DMS 273 (cell line): ENCODE results near the gene STAT6.

Source experiments
- DNase-seq: peaks from one replicate; lab custom pipeline; 2025; ENCODE audit not compliant: unreplicated experiment; lab: John Stamatoyannopoulos, UW

Gene STAT6

GRCh38 chr12:57146961-57147944 is 36.1 kb upstream of the STAT6 start, which contains the start of gene LRP1-AS:
Gene LRP1-AS (minus strand): TSS chr12:57147619.
- no peak for DNase-seq

GRCh38 chr12:57146092-57146491 is 34.9 kb upstream of the STAT6 start:
- DNase-seq, result no peak

GRCh38 chr12:57145460-57146059 is 34.4 kb upstream of the STAT6 start:
- DNase-seq, result no peak

GRCh38 chr12:57143454-57143853 is 32.3 kb upstream of the STAT6 start:
- no peak for DNase-seq

GRCh38 chr12:57142727-57143126 is 31.6 kb upstream of the STAT6 start:
- no peak for DNase-seq

- DNase-seq, result no peak
These were observed 31.0 kb upstream of the STAT6 start for GRCh38 chr12:57142121-57142520.

GRCh38 chr12:57141249-57141648 is 30.1 kb upstream of the STAT6 start:
- no peak for DNase-seq

- no peak for DNase-seq
These were observed 28.9 kb upstream of the STAT6 start for GRCh38 chr12:57139796-57140649.

GRCh38 chr12:57138526-57139272 is 27.5 kb upstream of the STAT6 start:
- DNase-seq, result peak; percentile 49

GRCh38 chr12:57135527-57136326 is 24.6 kb upstream of the STAT6 start:
- DNase-seq, result no peak

GRCh38 chr12:57134949-57135348 is 23.8 kb upstream of the STAT6 start:
- no peak for DNase-seq

GRCh38 chr12:57133916-57134315 is 22.8 kb upstream of the STAT6 start:
- no peak for DNase-seq

GRCh38 chr12:57133013-57133569 is 21.9 kb upstream of the STAT6 start:
- DNase-seq, result no peak

- no peak for DNase-seq
These were observed 21.0 kb upstream of the STAT6 start for GRCh38 chr12:57131896-57132744.

- no peak for DNase-seq
These were observed 19.8 kb upstream of the STAT6 start for GRCh38 chr12:57130941-57131340.

- DNase-seq, result no peak
These were observed 18.7 kb upstream of the STAT6 start for GRCh38 chr12:57129889-57130288.

GRCh38 chr12:57129321-57129842 is 18.2 kb upstream of the STAT6 start:
- no peak for DNase-seq

- no peak for DNase-seq
These were observed 17.5 kb upstream of the STAT6 start for GRCh38 chr12:57128519-57129247.
